ENCODE results near the gene KLHL22.

Gene KLHL22

GRCh38 chr22:20469110-20469868 lies 26.3 kb downstream of the KLHL22 start:
- DNase-seq: no peak
- Mint-ChIP-seq H3K4me3 (no peak overlapping the region), H3K27ac (peak overlapping the region; percentile 52), H3K36me3 (ENCODE audit: low read depth) (peaks cover 36% of the 10 kb centered on the region), H3K9me3 (no peaks in the 10 kb centered on the region), H3K27me3 (ENCODE audit: low read depth, poor library complexity) (no peaks in the 10 kb centered on the region), H3K4me1 (peaks cover 23% of the 10 kb centered on the region)
- no peak for TF ChIP-seq CTCF (IDR thresholded peaks at IDR 0.05)

- no peaks in the 10 kb centered on the region for H3K27me3 Mint-ChIP-seq (ENCODE audit: low read depth, poor library complexity)
These were observed 28.8 kb downstream of the KLHL22 start for GRCh38 chr22:20466659-20467379.

GRCh38 chr22:20465759-20466077 lies 29.9 kb downstream of the KLHL22 start:
- no peak overlapping the region for H3K4me3 Mint-ChIP-seq

More at GRCh38 chr22:20466659-20467379, 28.8 kb downstream of the KLHL22 start:
- Mint-ChIP-seq H3K36me3 (ENCODE audit: low read depth) (peaks cover 42% of the 10 kb centered on the region), H3K4me1 (peaks cover 23% of the 10 kb centered on the region), H3K4me3 (no peak overlapping the region), H3K9me3 (no peaks in the 10 kb centered on the region), H3K27ac (no peak overlapping the region)
- TF ChIP-seq CTCF (IDR thresholded peaks at IDR 0.05): no peak
- DNase-seq: no peak

GRCh38 chr22:20464912-20465758 lies 30.5 kb downstream of the KLHL22 start:
- TF ChIP-seq CTCF (IDR thresholded peaks at IDR 0.05): no peak
- Mint-ChIP-seq H3K9me3 (no peaks in the 10 kb centered on the region), H3K27ac (no peak overlapping the region), H3K4me1 (peaks cover 23% of the 10 kb centered on the region), H3K4me3 (no peak overlapping the region), H3K36me3 (ENCODE audit: low read depth) (peaks cover 26% of the 10 kb centered on the region), H3K27me3 (ENCODE audit: low read depth, poor library complexity) (no peaks in the 10 kb centered on the region)
- no peak for DNase-seq

More at GRCh38 chr22:20465759-20466077, 29.9 kb downstream of the KLHL22 start:
- Mint-ChIP-seq H3K36me3 (ENCODE audit: low read depth) (peaks cover 31% of the 10 kb centered on the region), H3K27ac (no peak overlapping the region), H3K4me1 (peaks cover 23% of the 10 kb centered on the region), H3K27me3 (ENCODE audit: low read depth, poor library complexity) (no peaks in the 10 kb centered on the region), H3K9me3 (no peaks in the 10 kb centered on the region)
- no peak for TF ChIP-seq CTCF (IDR thresholded peaks at IDR 0.05)
- no peak for DNase-seq

- Mint-ChIP-seq H3K27me3 (ENCODE audit: low read depth, poor library complexity) (no peaks in the 10 kb centered on the region), H3K9me3 (no peaks in the 10 kb centered on the region), H3K27ac (no peak overlapping the region), H3K4me3 (no peak overlapping the region), H3K4me1 (peaks cover 28% of the 10 kb centered on the region), H3K36me3 (ENCODE audit: low read depth) (peaks cover 25% of the 10 kb centered on the region)
- no peak for TF ChIP-seq CTCF (IDR thresholded peaks at IDR 0.05)
- DNase-seq: no peak
These were observed 31.4 kb downstream of the KLHL22 start for GRCh38 chr22:20464096-20464614.
